GM18511 (cell line): ENCODE measurements around the gene SEPTIN8.

ENCODE experiments used
- ATAC-seq: cut with Tn5 transposase; IDR thresholded peaks from one replicate; pipeline ENCODE4 v1.9.1; 2021; ENCODE audit warnings: mild to moderate bottlenecking, moderate library complexity; ENCODE audit not compliant: unreplicated experiment

SEPTIN8 gene

GRCh38 chr5:132766020-132766805, 10.8 kb downstream of the SEPTIN8 start:
- no peak for ATAC-seq

- no peak for ATAC-seq
Observed at GRCh38 chr5:132765311-132766019, 11.6 kb downstream of the SEPTIN8 start.

- ATAC-seq = no peak
Observed at GRCh38 chr5:132764671-132765238, 12.3 kb downstream of the SEPTIN8 start.

- ATAC-seq = no peak
Observed at GRCh38 chr5:132764051-132764450, 13.0 kb downstream of the SEPTIN8 start.

GRCh38 chr5:132763181-132764036, 13.6 kb downstream of the SEPTIN8 start:
- no peak for ATAC-seq

GRCh38 chr5:132762246-132763000, 14.6 kb downstream of the SEPTIN8 start:
- ATAC-seq = no peak

- no peak for ATAC-seq
Observed at GRCh38 chr5:132761321-132762240, 15.5 kb downstream of the SEPTIN8 start.

GRCh38 chr5:132760601-132761317, 16.3 kb downstream of the SEPTIN8 start:
- ATAC-seq = no peak

- ATAC-seq = no peak
Observed at GRCh38 chr5:132760049-132760420, 17.0 kb downstream of the SEPTIN8 start.

- no peak for ATAC-seq
Observed at GRCh38 chr5:132759114-132760048, 17.7 kb downstream of the SEPTIN8 start.

GRCh38 chr5:132758451-132758850, 18.6 kb downstream of the SEPTIN8 start:
- no peak for ATAC-seq

- ATAC-seq = no peak
Observed at GRCh38 chr5:132756542-132756941, 20.5 kb downstream of the SEPTIN8 start.

- ATAC-seq = no peak
Observed at GRCh38 chr5:132754947-132755346, 22.1 kb downstream of the SEPTIN8 start.

- ATAC-seq = no peak
Observed at GRCh38 chr5:132754111-132754510, 22.9 kb downstream of the SEPTIN8 start.

- ATAC-seq = no peak
Observed at GRCh38 chr5:132753135-132753987, 23.7 kb downstream of the SEPTIN8 start.

GRCh38 chr5:132752581-132753125, 24.4 kb downstream of the SEPTIN8 start:
- no peak for ATAC-seq
